GM12878 (cell line): Measurements from ENCODE around the gene DNAH2. TPM values are rescaled to one million over a fixed set of nuclear protein-coding genes. Genes with fewer than 3 reads are reported as not detected.

Source experiments
- ATAC-seq: fragments of 200-7000 bp; cut with Tn5 transposase; 3 replicates; pipeline ENCODE4 v1.9.1; 2020; ENCODE audit warnings: mild to moderate bottlenecking, moderate library complexity
- BruUV-seq: library from RNA; stranded (reverse); fragments of 400-500 nt; replicated peaks from 2 replicates; lab custom pipeline; 2021; lab: Mats Ljungman, UMichigan
- CTCF ChIA-PET: fragments of 300-600 bp; sonication (Branson Sonifier 250); formaldehyde crosslinking; extraction: SDS; loops from one replicate; lab custom pipeline; 2021; ENCODE audit warnings: inconsistent platforms; lab: Yijun Ruan, JAX
- POLR2A ChIA-PET: fragments of 350-600 bp; formaldehyde crosslinking; extraction: SDS; loops from one replicate; lab custom pipeline; 2021; ENCODE audit warnings: inconsistent platforms; lab: Charles Lee
- RAD21 ChIA-PET: fragments of 300-600 bp; sonication (Branson Sonifier 250); formaldehyde crosslinking; loops from one replicate; lab custom pipeline; 2023; ENCODE audit warnings: antibody characterized with exemption; ENCODE audit not compliant: unreplicated experiment; lab: Charles Lee
- SMC1A ChIA-PET: fragments of 300-600 bp; sonication (Branson Sonifier 250); formaldehyde crosslinking; loops from one replicate; lab custom pipeline; 2023; ENCODE audit not compliant: unreplicated experiment, uncharacterized antibody; lab: Charles Lee
- DNase-seq: peaks from one replicate; pipeline ENCODE4 v3.0.0-alpha.2; 2011; ENCODE audit warnings: low read depth, low spot score
- FAIRE-seq: peaks from 3 replicates; lab custom pipeline; 2011; peaks lifted over from hg19 to GRCh38; lab: Jason Lieb, UNC
- H2AFZ ChIP-seq: 2 replicates; pipeline ENCODE4 v1.6.0; 2011; ENCODE audit warnings: low read depth, low read length, control low read depth; ENCODE audit not compliant: control insufficient read depth
- H3K27ac ChIP-seq: 2 replicates; pipeline ENCODE4 v1.5.1; 2011; ENCODE audit warnings: control low read depth; ENCODE audit not compliant: control insufficient read depth, insufficient read depth
- H3K27me3 ChIP-seq, 2 experiments: replicated peaks in 1 of 2; 2 replicates each; pipeline versions ENCODE4 v1.6.0 to v1.6.1; 2011; ENCODE audit warnings: low read length in 1 of 2; ENCODE audit not compliant: control insufficient read depth in 2 of 2, insufficient read depth in 2 of 2
- H3K36me3 ChIP-seq, 2 experiments: 2 replicates each; pipeline ENCODE4 v1.5.1; 2011; ENCODE audit warnings: low read length in 1 of 2; ENCODE audit not compliant: control insufficient read depth in 2 of 2, insufficient read depth in 2 of 2
- H3K4me1 ChIP-seq: 2 replicates; pipeline ENCODE4 v1.6.1; 2011; ENCODE audit warnings: mild to moderate bottlenecking, low read length, moderate library complexity, mixed read lengths; ENCODE audit not compliant: control insufficient read depth, insufficient read depth
- H3K4me2 ChIP-seq: 2 replicates; pipeline ENCODE4 v1.6.0; 2011; ENCODE audit warnings: control low read depth; ENCODE audit not compliant: control insufficient read depth, insufficient read depth
- H3K4me3 ChIP-seq: fragments of 200-600 bp; sonication (generic); 2 replicates; pipeline ENCODE4 v1.5.1; 2016
- H3K79me2 ChIP-seq: 2 replicates; pipeline ENCODE4 v1.6.0; 2011; ENCODE audit warnings: low read length; ENCODE audit not compliant: control insufficient read depth, insufficient read depth
- H3K9ac ChIP-seq: 2 replicates; pipeline ENCODE4 v1.8.0; 2011; ENCODE audit warnings: low read length, control low read depth, mixed read lengths; ENCODE audit not compliant: control insufficient read depth, insufficient read depth
- H3K9me3 ChIP-seq: replicated peaks from 3 replicates; pipeline ENCODE4 v1.5.1; 2011; ENCODE audit warnings: mild to moderate bottlenecking, low read length; ENCODE audit not compliant: control insufficient read depth, insufficient read depth
- H4K20me1 ChIP-seq: 2 replicates; pipeline ENCODE4 v1.6.0; 2011; ENCODE audit not compliant: control insufficient read depth, insufficient read depth
- CBFB ChIP-seq: IDR thresholded peaks from 2 replicates; pipeline ENCODE4 v1.6.1; 2016; ENCODE audit warnings: antibody characterized with exemption, low read depth
- CHD1 ChIP-seq: IDR thresholded peaks from 2 replicates; pipeline ENCODE4 v1.6.1; 2012; ENCODE audit warnings: low read depth, low read length, improper control_type of control experiment
- EP300 ChIP-seq, 2 experiments: fragments of 150-350 bp in 1 of 2; IDR thresholded peaks; 2 replicates each; pipeline ENCODE4 v1.6.1; 2011 to 2012; ENCODE audit warnings: low read depth in 2 of 2, low read length in 2 of 2, borderline replicate concordance in 1 of 2, improper control_type of control experiment in 1 of 2, inconsistent platforms in 1 of 2; ENCODE audit not compliant: control insufficient read depth in 1 of 2
- JUNB ChIP-seq: IDR thresholded peaks from 2 replicates; pipeline ENCODE4 v1.6.1; 2016; ENCODE audit warnings: antibody characterized with exemption, mild to moderate bottlenecking
- MYB ChIP-seq: fragments of 150-350 bp; IDR thresholded peaks from 2 replicates; pipeline ENCODE4 v1.6.1; 2014; ENCODE audit warnings: mild to moderate bottlenecking, low read depth, low read length, borderline replicate concordance
- NR2C1 ChIP-seq: fragments of 450-650 bp; IDR thresholded peaks from 2 replicates; pipeline ENCODE4 v1.6.1; 2017; ENCODE audit warnings: antibody characterized with exemption, mild to moderate bottlenecking, moderate library complexity
- NR2C2 ChIP-seq: IDR thresholded peaks from 2 replicates; pipeline ENCODE4 v1.6.1; 2011; ENCODE audit warnings: borderline replicate concordance, low read depth; ENCODE audit not compliant: control insufficient read depth, insufficient read length
- NR2F1 ChIP-seq: fragments of 450-650 bp; conservative IDR thresholded peaks from 2 replicates; pipeline ENCODE4 v1.6.1; 2017; ENCODE audit warnings: mild to moderate bottlenecking
- PML ChIP-seq: IDR thresholded peaks from 2 replicates; pipeline ENCODE4 v1.6.1; 2012; ENCODE audit warnings: low read length, inconsistent platforms
- SP1 ChIP-seq: IDR thresholded peaks from one replicate; pipeline ENCODE4 v1.6.1; 2011; ENCODE audit warnings: low read depth, low read length
- STAT1 ChIP-seq: fragments of 450-650 bp; conservative IDR thresholded peaks from 2 replicates; pipeline ENCODE4 v1.6.1; 2014; ENCODE audit warnings: antibody characterized with exemption, mild to moderate bottlenecking
- WRNIP1 ChIP-seq: IDR thresholded peaks from 2 replicates; pipeline ENCODE4 v1.6.1; 2011; ENCODE audit warnings: low read depth, low read length, improper control_type of control experiment, borderline replicate concordance
- ZNF274 ChIP-seq: IDR thresholded peaks from one replicate; pipeline ENCODE4 v1.8.0; 2011; ENCODE audit not compliant: insufficient read length, insufficient read depth
- WGBS: methylation state at CpG from one replicate; pipeline ENCODE4 v1.1.6; 2016; ENCODE audit warnings: low lambda C conversion rate; ENCODE audit not compliant: insufficient replicate concordance, insufficient coverage; ENCODE audit errors: missing lambda C conversion rate; 5-methylcytosine and 5-hydroxymethylcytosine counted together
- in situ Hi-C: fragments of 300-500 bp; cut with MboI; formaldehyde crosslinking; loops from 9 replicates; pipeline ENCODE4 v1.14.3; 2018; ENCODE audit warnings: mixed read lengths
- intact Hi-C: fragments of 100-400 bp; cut with micrococcal nuclease; formaldehyde crosslinking; loops from one replicate; pipeline ENCODE4 v1.14.2; 2022; ENCODE audit not compliant: unreplicated experiment
- polyA plus RNA-seq, 11 experiments: library from polyadenylated mRNA; depleted of rRNA in 4 of 11; unstranded in 6 of 11; stranded (reverse) in 5 of 11; fragments of >200 nt; fragmentation: Nextera tagmentation in 4 of 11; fragmentation: Illumina TruSeq in 1 of 11; extraction: Ambion mirVana in 4 of 11; extraction: Trizol in 1 of 11; gene quantifications; 1 replicate in 1 of 11; 2 replicates in 10 of 11; pipeline versions ENCODE4 v1.2.1 to v1.2.3, GENCODE V29; 2011 to 2016; ENCODE audit warnings: inconsistent platforms in 2 of 11, missing spikeins in 2 of 11, low read depth in 1 of 11
- total RNA-seq, 4 experiments: library from RNA; depleted of rRNA in 3 of 4; stranded (reverse); fragments of >200 nt in 3 of 4; fragmentation: Illumina TruSeq in 1 of 4; extraction: Trizol in 1 of 4; gene quantifications; 2 replicates each; pipeline versions ENCODE4 v1.2.1 to v1.2.3, GENCODE V29; 2013 to 2021
- TF ChIP-seq, protein P1 (sequence below): fragments of 450-650 bp; IDR thresholded peaks from 2 replicates; pipeline ENCODE4 v1.6.1; 2018; ENCODE audit warnings: mild to moderate bottlenecking, low read depth, moderate library complexity; ENCODE audit not compliant: partially characterized antibody
- TF ChIP-seq, protein P2 (sequence below): IDR thresholded peaks from 2 replicates; pipeline ENCODE4 v1.6.1; 2011; ENCODE audit warnings: mild to moderate bottlenecking, low read depth, low read length, moderate library complexity; ENCODE audit not compliant: insufficient replicate concordance

The DNAH2 gene
- total and polyA plus RNA-seq, 10 of the 15 experiments (the other 5 are each of a cell fraction or from before 2014, with no cell fraction given) = not detected

DNA sequence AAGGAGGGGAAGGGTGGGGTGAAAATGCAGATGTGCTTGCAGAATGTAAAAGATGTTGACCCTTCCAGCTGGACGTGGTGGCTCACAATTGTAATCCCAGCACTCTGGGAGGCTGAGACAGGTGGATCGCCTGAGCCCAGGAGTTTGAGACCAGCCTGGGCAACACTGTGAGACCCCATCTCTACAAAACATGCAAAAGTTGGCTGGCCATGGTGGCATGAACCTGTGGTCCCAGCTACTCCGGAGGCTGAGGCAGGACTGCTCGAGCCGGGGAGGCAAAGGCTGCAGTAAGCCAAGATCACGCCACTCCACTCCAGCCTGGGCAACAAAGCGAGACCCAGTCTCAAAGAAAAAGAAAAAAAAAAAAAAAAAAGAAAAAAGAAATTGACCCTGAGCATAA lies 49.1 kb upstream of the DNAH2 start:
- BruUV-seq = no TSS peak
- RAD21 ChIA-PET = no interaction called here
- Histone ChIP-seq H3K36me3 (peaks cover 10 to 28% of the 10 kb centered on the region in 2 experiments; a peak in 3 of 4 replicates), H3K4me2 (no peak overlapping the region), H4K20me1 (no peaks in the 10 kb centered on the region), H3K4me3 (no peak overlapping the region), H3K9me3 (peaks cover 2% of the 10 kb centered on the region), H3K27me3 (no peaks in the 10 kb centered on the region), H3K79me2 (no peaks in the 10 kb centered on the region), H3K27ac (no peak overlapping the region), H3K4me1 (no peaks in the 10 kb centered on the region), H2AFZ (no peak overlapping the region), H3K9ac (no peak overlapping the region)
- WGBS = 94% methylated on average over 7 of the region's 7 CpGs
- ATAC-seq (no peak), DNase-seq (no peak), FAIRE-seq (no peak)
- CTCF ChIA-PET = interaction anchor here (1.6 kb wide), 1 partner anchor 17 kb away, joined by 5 read pairs; no protein-coding TSS in a partner anchor
- TF ChIP-seq ZNF274 = no peak
- TF ChIP-seq NR2F1 = no peak
- no peak for TF ChIP-seq SP1
- TF ChIP-seq NR2C1 = no peak
- TF ChIP-seq WRNIP1 = no peak
- TF ChIP-seq CHD1 = no peak
- TF ChIP-seq, protein P1, sequence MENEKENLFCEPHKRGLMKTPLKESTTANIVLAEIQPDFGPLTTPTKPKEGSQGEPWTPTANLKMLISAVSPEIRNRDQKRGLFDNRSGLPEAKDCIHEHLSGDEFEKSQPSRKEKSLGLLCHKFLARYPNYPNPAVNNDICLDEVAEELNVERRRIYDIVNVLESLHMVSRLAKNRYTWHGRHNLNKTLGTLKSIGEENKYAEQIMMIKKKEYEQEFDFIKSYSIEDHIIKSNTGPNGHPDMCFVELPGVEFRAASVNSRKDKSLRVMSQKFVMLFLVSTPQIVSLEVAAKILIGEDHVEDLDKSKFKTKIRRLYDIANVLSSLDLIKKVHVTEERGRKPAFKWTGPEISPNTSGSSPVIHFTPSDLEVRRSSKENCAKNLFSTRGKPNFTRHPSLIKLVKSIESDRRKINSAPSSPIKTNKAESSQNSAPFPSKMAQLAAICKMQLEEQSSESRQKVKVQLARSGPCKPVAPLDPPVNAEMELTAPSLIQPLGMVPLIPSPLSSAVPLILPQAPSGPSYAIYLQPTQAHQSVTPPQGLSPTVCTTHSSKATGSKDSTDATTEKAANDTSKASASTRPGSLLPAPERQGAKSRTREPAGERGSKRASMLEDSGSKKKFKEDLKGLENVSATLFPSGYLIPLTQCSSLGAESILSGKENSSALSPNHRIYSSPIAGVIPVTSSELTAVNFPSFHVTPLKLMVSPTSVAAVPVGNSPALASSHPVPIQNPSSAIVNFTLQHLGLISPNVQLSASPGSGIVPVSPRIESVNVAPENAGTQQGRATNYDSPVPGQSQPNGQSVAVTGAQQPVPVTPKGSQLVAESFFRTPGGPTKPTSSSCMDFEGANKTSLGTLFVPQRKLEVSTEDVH = no peak
- no peak for TF ChIP-seq JUNB
- TF ChIP-seq STAT1 = no peak
- no peak for TF ChIP-seq MYB
- TF ChIP-seq PML = no peak
- TF ChIP-seq, protein P2, sequence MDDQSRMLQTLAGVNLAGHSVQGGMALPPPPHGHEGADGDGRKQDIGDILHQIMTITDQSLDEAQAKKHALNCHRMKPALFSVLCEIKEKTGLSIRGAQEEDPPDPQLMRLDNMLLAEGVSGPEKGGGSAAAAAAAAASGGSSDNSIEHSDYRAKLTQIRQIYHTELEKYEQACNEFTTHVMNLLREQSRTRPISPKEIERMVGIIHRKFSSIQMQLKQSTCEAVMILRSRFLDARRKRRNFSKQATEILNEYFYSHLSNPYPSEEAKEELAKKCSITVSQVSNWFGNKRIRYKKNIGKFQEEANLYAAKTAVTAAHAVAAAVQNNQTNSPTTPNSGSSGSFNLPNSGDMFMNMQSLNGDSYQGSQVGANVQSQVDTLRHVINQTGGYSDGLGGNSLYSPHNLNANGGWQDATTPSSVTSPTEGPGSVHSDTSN = no peak
- no peak for TF ChIP-seq EP300 (IDR thresholded peaks at IDR 0.05; ENCODE audit: borderline replicate concordance in 1 of 2, control insufficient read depth in 1 of 2, low read depth in 2 of 2, low read length in 2 of 2)
- TF ChIP-seq NR2C2 = no peak
- no peak for TF ChIP-seq CBFB
- intact Hi-C loops (no loop called here), in situ Hi-C loops (no loop called here)
- POLR2A ChIA-PET = no interaction called here
- SMC1A ChIA-PET = no interaction called here
